HK-2 (cell line): Measurements from ENCODE around the gene A1CF.

Experiments used
- DNase-seq: peaks from one replicate; pipeline ENCODE4 v3.0.0-alpha.2; 2018; ENCODE audit not compliant: unreplicated experiment

A1CF gene

DNA sequence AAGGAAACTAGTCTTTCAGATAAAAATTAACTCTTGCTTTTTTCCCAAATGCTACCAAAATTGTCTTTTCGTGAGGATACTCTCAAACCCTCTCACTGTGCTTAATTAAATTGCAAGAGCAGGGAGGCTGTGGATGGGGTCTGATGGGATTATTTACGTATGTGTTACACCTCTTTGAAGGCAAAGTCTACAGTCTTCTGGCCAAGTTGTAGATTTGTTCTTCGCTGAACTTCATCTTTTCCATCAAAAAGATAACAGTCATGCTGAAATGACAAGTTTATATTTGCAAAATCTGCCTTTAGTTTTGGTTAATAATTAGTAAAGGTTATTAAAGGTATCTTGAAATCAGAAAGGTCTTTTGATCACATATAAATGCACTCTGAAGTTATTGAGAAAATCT lies 22.7 kb downstream of the A1CF start:
- DNase-seq = no peak

DNA sequence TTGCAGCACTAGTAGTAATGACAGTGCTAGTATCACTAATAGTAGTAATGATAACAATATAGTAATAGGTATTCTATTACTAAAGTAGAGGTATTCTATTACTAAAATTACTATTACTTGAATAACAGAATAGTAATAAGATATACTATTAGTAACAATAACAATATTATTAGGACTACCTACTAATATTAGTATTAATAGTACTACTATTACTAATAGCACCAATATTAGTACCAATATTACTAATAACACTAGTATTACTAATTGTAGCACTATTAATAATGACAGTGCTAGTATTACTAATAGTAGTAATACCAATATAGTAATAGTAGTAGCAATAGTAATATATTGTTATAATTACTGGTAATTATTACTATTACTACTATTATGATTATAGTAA lies 24.1 kb downstream of the A1CF start:
- no peak for DNase-seq

DNA sequence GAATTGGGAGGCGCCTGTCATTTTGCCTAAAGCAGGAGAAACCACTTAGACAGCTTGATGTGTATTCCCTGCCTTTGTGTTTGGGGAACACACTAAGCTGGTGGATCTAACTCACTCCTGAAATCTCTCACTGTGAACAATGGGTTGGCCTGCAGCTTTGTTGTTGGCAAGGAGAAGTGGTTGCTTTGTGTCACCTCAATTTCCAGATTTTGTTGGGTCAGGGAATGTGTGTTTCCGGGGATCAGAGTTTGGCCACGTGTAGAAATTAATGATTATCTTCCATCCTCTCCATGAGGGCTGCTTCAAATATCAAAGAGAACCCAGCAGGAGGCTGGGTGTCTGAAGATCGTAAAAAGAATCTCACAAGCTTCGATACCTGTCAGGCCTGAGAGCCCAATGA lies 27.8 kb downstream of the A1CF start:
- DNase-seq = no peak

DNA sequence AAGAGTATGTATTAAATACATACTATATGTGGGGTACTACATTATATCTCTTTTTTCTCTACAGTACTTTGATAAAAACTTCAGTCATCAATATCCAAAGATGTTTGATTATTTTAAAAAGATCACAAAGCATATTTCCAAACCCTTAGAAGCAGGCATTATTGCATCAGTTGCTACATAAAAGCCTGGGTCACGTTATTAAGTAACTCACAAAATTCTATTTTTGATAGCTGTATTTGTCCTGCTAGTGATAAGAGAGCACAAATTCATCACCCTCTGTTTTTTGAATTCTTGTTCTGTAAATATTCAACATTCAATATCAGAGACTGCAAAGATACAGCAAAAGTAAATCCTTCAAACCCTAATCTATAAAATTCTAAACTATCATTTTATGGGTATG lies 30.0 kb downstream of the A1CF start:
- DNase-seq = no peak

DNA sequence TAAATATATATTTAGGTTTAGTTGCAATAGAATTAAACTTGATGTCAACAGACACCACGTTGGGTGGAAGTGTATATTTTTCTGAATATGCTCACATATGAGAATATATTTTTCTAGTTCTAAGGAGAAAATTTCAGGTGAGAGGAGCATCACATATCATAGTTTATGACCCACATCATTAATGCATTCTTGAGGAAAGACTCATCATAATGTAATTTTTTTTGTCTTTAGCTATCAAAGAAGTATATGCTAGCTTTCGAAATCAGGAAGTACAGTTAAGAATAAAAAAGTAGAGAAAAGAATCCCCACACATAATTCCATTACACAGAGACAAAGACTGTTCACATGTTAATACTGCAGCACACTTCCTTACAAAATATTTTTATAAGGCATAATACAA lies 30.4 kb downstream of the A1CF start:
- DNase-seq = no peak

DNA sequence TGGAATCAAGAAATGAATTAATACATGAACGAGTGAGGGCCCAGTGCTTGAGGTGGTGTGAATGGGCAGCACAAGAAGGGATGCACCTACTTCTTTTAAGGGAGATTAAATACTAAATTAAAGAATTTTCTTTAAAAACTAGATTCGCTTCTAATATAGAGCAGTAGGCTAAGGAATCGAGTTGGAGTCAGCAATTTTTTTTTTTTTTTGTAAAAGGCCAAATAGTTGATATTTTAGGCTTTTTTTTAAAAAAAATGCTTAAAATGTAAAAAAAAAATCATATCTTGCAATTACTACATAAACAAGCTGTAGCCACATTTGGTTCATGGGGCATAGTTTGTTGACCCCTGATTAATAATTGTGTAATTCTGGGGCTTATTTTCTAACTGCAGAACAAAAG lies 31.9 kb downstream of the A1CF start:
- DNase-seq = no peak

DNA sequence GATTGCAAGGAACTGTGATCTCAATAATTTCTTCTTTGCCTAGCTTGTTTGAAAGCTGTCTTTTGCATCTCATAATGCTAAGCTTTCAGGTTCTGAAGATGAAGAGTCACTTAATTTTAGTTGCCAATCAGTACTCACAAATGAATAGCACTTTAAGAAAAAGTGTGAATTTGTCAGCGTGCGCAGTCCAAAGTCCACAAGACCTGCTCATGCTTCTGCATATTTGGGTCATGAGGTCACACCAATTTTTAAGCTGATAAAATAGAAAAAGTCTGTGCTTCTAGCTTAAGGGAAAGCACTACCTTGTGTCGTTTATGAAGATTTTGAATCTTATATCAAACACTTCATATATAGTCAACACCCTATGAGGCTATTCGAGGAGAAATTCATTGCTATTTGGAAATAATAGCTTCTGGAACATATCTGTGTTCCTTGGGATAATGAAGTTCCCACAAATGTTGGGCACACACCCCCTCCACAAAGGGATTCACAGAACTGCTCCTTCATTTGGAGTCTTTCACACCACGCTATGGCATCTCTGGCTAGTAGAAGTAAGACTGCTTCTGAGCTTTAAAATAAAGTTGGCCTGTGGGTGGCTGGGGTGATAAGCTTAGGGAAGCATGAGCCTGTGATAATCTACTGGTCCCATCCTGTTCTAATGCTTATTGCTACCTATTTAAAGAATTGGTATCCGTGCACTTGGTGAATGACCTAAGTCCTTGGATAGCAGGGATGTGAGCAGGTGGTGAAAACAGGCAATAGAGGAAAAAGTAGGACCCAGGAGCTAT lies 33.3 kb downstream of the A1CF start:
- DNase-seq = no peak

DNA sequence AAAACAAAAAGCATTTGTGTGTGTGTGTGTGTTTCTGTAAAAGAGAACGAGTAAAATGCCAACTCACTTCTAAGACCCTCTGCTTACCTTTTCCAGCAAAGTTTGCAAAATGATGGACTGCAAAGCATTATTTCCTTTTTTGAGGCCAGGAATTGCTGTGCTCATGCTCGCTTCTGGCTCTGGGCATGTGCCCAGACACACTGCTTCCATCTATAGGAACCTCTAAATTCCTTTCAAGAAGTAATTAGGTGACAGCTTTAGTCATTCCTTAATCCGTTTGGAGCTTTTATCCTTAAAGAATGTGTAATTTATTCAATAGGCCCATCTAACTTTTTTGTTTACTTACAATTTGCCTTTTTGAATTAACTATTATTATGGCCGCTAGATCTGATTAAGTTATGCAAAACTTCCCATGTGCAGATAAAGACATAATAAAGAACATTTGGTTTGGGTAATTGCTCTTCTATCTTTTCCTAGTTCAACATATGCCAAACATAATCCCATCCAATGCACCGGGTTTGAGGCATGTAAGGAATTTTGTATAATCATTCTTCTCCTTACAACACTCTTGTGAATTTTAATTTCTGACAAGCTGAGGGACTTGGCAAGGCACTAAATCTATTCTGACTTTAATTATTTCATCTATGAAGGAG lies 34.7 kb downstream of the A1CF start:
- DNase-seq = no peak

DNA sequence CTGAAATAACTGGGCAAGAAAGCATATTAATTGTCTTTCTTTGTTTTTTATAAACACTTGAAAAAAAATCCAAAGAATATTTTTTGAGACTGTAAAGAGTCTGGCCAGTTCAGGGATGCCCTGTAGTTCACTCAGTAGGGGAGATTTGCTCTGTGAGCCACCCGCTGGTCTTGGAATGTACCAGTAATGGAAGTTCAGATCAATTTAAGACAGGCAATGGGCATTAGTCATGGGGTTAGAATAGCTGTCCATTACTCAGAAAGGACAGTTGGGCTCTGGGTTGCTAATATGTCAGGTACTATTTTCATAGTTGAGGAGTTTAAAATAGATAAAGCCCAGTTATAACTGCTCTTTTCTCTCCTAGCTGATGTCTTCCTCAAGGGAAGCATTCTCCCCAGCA lies 38.7 kb downstream of the A1CF start:
- no peak for DNase-seq

DNA sequence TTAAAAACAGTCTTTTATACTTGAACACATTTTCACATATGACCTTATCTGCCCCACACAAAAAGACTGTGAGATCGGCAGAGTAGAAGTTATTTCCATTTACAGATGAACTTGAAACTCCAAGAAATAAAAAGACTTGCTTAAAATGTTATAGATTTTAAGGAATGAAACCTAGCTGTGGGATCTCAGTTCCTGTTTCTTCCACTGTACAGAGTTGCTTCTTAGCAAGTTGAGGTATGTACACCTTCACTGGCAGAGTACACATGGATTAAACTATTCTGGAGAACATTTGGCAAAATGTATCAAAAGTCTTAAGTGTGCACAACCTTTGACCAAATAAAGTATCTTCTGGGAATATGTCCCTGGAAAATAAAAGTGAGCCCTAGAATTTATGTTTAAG lies 48.3 kb downstream of the A1CF start:
- DNase-seq = no peak

DNA sequence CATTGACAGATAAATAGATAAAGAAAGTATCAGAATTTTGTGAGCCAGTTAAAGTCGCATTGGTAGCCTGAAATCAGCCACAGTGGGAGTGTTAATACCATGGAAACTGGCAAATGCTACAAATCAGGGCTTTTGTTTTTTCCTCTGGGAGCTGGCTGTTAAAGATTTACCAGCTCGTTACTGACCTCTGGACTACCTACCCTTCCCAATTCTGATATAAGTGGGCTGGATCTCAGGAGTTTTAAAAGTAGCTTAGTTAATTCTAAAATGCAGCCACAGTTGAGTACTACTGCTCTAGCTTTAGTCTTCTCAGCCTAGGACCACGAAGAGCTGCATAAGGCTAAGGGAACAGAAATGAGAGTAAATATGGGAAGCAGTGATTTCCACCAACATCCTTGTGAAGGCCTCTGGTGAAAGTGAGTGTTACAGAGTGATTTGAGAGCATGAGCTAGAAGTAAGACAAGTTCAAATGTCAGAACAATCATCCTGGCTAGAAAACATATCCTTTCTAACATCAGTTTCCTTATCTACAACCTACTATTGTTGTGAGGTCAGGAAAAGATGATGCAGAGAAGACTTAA lies 53.2 kb downstream of the A1CF start:
- DNase-seq = no peak

DNA sequence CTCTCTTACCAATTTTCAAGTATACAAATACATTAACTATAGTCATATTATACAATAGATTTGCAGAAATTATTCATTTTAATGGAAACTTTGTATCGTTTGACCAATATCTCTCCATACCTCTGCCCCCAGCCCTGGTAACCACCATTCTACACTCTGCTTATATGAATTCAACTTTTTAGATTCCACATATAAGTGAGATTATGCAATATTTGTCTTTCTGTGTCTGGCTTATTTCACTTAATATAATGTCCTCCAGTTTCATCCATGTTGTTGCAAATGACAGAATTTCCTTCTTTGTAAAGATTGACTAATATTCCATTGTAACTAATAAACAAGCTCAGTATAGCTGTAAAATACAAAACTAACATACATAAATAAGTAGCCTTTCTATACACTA lies 55.4 kb downstream of the A1CF start:
- no peak for DNase-seq

DNA sequence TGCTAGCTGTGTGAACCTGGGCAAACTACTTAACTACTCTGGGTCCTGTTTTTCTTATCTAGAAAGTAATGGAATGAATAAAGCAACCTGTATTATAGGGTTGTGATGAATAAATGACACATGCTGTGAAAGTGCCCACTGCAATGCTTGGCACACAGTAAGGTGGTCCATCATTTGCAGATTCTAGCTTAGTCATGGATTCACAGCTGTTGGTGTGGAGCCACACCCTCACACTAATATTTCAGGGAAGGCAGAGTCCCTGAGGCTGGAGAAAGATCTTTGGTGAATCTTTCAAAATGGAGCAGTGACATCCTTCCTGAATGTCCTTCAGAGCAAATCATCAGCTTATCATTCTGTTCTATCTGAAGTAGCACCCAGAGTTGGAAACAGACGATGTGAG lies 60.6 kb downstream of the A1CF start:
- no peak for DNase-seq

DNA sequence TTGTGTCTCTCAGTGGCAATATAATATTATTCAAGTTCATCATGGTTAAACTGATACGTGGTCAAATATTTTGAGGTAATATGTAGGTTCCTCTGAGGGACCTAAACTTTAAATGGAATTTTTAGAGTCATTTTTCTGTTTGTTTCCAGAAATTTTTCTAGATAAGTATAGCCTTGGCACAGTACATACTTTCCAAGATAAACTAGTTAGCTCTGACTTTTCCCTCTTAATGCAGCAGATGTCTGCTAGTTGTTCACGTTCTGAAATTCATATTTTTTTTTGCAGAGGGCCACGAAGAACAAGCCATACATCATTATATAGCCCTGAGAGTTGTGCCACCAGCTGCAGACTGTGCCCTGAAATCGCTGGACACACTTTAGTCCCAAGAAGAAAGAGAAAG lies 61.6 kb downstream of the A1CF start:
- DNase-seq = no peak

DNA sequence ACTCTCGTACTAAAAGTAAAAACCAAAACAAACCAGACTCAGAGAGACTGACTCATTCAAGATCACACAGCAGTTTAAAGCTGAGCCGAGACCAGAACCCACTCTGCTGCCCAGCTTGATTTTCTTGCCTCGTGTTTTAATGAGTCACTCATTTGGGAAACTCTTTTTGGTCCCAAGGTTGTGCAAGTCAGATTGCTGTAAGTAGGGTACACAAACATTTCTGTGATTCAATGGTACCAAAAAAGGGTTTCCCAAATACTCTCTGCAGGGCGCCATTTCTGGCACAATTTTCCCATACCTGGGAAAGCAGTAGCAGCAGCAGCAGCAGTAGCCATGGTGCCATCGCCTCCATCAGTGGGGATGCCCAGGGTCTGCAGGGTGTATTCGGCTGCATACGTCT lies 75.8 kb downstream of the A1CF start:
- DNase-seq = no peak

DNA sequence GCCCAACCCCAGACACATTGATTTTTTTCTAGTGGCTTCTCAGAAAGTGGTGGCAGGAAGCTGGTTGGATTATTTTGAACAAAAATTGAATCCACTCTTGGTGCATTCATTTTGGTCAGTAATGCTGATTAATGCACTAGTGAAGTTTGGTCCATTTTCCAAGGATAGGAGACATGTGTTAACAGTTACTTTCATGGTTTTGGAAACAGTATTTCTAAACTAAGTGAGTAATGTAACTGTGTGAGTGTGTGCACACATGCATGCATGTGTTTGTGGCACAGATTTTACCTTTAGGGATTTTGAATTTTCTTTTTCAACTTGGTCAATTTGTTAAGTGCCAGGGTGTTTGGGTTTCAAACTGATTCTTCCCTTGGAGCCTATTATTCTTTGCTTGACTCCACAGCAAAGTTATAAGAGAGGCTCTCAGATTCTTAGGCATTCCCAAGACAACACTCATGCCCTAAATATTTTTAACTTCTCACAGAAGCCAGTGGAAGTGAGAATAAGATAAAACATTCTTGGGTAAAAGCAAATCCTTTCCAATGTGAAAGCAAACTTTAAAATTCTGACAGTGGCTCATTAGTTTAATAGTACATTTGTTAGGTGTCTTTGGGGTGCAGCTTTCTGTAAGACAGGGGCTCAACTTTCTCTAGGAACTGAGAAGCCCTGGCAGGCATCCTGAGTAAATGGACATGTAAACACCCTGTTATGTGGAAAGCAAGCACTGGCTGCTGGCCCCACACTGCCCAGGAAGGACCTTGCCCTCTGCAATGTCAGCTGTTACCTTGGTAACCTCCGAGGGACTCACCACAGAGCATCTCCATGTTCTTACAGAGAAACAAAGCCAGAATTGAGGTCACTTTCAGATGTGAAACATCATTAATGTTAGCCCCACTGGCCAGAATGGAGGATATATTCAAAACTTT lies 77.3 kb downstream of the A1CF start:
- DNase-seq = no peak

DNA sequence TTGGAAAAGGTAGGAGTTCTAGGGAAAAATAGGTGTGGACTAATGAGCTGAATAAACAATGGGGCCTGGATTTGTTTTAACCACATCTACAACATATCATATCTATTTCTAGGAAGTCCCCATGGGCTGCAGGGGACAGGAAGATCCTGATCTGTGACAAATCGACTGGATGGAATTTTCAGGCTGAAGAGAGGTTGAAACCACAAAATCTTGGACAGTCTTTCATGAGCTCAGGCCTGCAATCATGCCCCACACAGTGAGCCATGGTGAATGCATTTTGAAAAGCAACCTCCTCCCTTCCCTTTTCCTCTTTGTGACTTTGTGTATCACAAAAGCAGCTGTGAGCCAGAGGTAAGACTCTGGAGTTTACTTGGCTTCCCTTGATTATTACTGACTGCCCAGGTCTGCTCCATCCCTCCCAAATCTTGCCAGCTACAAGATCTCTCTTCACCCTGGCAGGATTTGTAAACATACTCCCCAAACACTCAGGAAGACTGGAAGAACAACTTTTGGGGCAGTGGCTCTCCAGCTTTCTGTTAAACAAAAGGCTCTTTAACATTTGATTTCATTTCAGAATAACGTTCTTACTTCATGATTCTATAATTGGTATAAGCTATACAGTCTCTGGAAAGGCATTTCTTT lies 79.3 kb downstream of the A1CF start:
- DNase-seq = no peak

DNA sequence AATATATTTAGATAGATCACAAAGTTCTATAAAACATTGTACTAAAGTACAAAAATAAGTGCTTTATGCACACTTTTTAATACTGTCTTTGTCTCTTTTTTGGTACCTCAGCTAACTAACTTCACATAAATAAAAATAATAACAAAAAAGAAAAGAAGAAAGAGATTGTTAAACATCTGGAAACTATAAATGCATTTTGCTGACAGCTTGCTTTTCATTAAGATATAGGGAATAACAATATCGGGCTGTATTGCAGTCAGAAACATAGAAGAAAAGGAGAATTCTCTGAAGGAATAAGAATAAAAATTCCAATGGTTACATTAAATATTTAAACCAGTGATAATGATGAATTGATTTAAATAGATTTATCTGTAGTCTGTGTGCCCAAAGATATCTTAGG lies 85.8 kb downstream of the A1CF start:
- no peak for DNase-seq

DNA sequence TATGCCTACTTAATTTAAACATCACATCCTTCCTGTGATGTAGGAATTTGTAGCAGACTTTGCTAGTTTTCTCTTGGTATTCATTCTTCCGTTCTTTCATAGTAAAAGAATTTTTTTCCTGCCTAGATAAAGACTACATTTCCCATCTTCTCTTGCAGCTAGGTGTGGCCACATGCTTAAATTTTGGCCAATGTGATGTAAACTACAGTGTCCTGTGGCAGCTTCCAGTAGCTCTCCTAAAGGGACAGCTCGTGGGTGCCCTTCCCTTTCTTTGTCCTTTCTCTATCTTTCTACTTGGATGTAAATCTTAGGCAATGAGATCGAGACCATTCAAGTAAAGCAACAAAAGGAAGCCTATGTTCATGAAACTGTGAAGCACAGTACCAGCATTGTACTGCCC lies 87.1 kb downstream of the A1CF start:
- no peak for DNase-seq

DNA sequence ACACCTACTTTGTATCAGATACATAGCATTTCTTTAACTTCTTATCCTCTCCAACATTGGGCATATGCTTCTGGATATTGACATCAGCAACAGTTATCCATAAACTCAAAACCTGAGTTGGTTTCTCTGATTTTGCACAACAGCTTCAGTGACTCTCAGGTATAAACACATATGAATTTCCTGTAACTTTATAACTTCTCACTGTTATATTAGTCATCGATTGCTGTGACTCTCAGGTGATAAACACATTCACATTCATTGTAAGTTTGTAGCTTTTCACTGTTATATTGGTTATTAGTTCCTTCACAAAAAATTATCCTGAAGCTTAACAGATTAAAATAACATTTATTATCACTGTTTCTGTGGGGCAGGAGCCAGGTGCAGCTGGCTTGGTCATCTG lies 88.7 kb downstream of the A1CF start:
- no peak for DNase-seq

DNA sequence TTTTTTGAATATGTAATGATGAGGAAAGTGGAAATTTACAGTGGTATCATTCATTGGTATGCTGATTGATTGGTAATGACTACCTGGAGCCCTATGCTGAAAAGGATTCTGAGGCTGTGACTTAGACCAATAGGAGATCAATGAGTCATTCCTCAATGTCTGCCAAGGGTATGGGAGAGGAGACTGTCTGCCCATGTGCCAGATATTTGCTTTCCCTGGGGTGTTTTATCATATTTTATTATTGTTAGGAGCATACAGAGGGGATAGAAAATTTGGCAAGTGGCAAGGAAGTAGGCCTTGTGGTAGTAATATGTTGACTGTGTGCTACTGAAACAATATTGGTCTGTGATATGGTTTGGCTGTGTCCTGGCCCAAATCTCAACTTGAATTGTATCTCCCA lies 90.9 kb downstream of the A1CF start:
- no peak for DNase-seq
